ENCODE results near the gene STYXL2.

DNA sequence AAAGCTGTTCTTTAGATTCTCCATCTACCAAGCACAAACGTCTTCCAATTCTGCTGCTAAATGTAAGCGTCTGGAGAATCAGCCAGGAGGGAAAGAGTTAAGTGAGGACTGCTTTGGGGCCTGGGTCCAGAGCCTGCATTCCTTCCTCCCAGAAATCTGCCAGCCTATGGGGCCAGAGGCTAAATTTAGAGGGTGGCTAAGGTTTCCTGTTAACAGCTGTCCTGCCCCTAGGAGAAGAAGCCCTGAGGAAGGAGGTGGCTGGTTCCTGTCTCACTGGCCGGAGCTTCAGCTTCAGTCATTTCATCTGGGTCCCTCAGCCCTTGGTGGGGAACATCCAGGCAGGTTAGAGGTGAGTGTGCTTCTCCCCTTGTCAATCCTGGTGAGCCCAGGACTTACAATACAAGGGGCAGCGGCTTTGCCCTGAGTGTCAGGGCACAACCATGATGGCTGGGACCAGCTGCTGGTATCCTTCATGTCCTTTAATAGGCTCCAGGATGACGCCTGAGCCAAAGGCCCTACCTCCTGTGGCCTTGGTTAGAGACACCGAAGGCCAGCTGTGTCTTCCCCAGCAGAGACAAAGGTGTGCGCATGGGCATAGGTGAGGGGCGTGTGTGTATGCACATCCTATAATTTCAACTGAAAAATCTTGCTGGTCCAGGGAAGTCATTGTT, at the start of gene STYXL2:
- TF ChIP-seq, protein P1, sequence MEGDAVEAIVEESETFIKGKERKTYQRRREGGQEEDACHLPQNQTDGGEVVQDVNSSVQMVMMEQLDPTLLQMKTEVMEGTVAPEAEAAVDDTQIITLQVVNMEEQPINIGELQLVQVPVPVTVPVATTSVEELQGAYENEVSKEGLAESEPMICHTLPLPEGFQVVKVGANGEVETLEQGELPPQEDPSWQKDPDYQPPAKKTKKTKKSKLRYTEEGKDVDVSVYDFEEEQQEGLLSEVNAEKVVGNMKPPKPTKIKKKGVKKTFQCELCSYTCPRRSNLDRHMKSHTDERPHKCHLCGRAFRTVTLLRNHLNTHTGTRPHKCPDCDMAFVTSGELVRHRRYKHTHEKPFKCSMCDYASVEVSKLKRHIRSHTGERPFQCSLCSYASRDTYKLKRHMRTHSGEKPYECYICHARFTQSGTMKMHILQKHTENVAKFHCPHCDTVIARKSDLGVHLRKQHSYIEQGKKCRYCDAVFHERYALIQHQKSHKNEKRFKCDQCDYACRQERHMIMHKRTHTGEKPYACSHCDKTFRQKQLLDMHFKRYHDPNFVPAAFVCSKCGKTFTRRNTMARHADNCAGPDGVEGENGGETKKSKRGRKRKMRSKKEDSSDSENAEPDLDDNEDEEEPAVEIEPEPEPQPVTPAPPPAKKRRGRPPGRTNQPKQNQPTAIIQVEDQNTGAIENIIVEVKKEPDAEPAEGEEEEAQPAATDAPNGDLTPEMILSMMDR (IDR thresholded peaks at IDR 0.05) = no peak
- TF ChIP-seq POLR2A (IDR thresholded peaks at IDR 0.05) (no peak), EP300 (IDR thresholded peaks at IDR 0.05) (no peak)
